IPS DF 4.7 (cell line): ENCODE measurements around the gene WIF1.

ENCODE experiments used
- DNase-seq: peaks from one replicate; pipeline ENCODE4 v3.0.0-alpha.2; 2013; ENCODE audit warnings: low spot score; ENCODE audit errors: extremely low read depth

The WIF1 gene

DNA sequence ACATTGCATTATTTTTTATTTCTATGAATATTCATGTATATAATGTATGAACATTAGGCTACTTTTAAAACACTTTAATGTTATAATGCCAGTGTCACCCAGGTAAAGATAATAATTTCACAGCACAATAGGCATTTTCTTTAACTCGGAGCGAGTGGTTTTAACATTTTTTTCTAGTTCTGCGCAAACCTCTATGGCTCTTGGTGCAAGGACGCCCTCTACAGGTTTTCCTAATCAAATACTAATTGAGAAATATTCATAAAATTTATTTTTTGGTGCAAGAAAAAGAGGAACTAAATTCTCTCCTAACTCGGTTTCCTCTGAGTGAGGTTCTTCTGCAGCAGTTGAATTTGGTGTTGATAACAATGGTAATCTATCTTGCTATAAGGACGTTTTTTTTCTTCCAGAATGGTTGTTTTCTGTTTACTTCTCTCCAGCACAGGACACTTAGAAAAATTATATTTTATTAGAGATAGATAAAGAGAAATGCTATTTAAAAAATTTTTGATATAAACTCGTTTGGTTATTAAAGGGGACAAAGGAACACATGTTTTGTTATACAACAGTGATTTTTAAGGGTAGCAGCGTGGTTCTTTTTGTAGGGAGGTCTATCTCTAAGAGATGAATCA, 2.4 kb upstream of the WIF1 start:
- no peak for DNase-seq

- DNase-seq, result no peak
Measured at GRCh38 chr12:65122703-65123102, 1.6 kb upstream of the WIF1 start.

GRCh38 chr12:65121956-65122469, 908 bp upstream of the WIF1 start:
- no peak for DNase-seq

DNA sequence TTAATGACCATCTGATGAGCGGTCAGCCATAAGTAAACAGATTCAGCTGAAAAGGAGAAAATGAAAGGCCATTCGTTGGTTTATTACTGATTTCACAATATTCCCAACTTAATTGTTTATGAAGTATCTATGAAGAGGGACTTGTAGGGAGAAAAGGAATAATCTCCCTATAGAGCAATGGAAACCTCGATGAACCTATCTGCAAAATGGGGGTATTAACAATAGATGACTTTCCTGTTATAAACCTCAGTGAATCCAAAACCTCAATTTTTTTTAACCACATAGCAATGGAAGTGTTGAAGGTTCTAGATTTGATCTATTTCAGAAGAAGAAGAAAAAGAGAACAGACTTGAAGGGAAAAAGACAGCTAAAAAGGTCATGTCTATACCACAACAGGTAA, 2.0 kb downstream of the WIF1 start:
- no peak for DNase-seq

GRCh38 chr12:65113621-65114035, 7.5 kb downstream of the WIF1 start:
- DNase-seq, result no peak

GRCh38 chr12:65106948-65107347, 14.2 kb downstream of the WIF1 start:
- no peak for DNase-seq

GRCh38 chr12:65100140-65100539, 21.0 kb downstream of the WIF1 start:
- DNase-seq, result no peak

DNA sequence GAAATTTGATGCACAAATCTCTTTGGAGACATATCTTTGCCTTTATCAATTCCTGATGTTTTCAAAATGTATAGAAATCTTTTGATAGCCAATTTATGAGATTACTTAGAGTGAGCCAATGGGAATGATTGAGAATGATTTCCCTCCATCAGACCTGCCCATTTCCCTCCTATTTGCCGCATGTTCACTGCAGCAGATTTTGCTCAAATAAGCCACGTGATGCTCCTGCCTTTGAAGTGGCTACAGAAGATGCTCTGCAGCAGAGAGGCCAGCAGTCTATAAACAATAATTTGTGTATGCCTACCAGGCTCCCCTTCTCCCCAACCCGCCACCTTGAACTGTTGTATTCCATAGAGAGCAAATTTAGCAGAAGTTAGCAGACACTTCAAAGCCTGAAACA, 21.9 kb downstream of the WIF1 start:
- DNase-seq, result no peak

- DNase-seq, result no peak
Measured at GRCh38 chr12:65098364-65098763, 22.7 kb downstream of the WIF1 start.

DNA sequence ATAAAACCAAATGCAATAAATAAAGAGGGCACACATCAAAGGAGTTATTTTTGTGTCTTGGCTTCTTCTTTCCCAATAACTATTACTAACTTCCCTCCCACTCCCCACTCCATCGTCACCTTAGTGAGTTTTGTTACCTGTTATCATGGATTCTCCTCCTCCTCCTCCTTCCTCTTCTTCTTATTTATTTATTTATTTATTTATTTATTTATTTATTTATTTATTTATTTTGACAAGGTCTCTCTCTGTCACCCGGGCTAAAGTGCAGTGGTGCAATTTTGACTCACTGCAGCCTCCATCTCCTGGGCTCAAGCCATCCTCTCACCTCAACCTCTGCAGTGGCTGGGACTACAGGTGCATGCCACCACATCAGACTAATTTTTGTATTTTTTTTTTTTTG, 26.4 kb downstream of the WIF1 start:
- DNase-seq, result no peak

DNA sequence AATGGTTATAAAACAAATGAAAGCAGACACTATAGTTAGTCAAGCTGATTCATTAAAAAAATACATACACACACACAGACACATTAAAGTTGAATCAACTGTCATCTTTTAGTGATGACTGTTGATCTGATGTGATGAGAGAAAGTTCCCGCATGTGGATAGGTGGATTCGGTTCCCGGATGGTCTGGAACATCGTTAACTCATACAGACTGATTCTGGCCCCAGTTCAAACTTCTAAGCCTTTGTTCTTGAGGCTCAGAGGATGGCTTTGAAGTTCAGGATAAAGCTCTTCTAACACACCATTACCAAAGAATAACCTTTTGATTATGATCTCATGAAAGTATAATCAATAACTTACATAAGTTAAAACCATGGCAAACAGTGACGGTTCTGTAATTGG, 27.5 kb downstream of the WIF1 start:
- no peak for DNase-seq

GRCh38 chr12:65090461-65090860, 30.6 kb downstream of the WIF1 start:
- no peak for DNase-seq

DNA sequence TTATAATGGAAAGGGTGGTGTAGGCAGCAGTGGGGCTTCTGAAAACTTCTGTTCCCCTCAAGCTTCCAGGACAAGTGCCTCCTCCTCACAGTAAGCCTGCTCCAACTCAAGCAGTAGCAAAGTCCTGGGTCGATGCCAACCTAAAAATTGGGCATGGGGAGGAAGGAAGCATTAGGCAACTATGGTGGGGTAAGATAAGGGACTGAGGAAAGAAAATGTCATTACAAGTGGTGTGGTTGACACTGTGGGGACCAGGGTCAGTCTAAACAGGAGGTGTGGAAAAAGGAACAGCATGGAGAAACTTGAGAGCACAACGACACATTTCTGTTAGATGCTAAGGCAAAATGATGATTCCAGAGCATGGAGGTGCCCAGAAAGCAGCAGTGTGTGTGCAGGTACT, 34.9 kb downstream of the WIF1 start:
- DNase-seq, result no peak

DNA sequence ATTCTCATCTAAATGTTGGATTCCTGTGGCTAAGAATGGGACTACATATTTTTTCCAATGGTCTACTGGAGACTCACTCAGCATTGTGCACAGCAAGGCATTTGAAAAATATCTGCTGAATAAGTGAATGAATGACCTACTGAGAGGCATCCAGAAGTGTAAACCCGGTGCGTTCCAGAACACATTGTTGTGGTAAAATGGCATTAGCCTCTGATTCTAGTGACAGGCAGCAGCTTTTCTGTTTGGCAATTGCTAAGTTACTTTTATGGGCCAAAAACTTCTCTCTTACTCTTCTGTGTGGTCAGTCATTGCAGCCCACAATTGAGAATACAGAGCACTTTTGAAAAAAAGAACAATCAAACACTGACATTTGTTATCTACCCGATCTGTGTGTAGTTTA, 36.5 kb downstream of the WIF1 start:
- no peak for DNase-seq

- DNase-seq, result no peak
Measured at GRCh38 chr12:65083581-65083980, 37.5 kb downstream of the WIF1 start.

GRCh38 chr12:65082406-65082805, 38.7 kb downstream of the WIF1 start:
- no peak for DNase-seq

- DNase-seq, result no peak
Measured at GRCh38 chr12:65081496-65081895, 39.6 kb downstream of the WIF1 start.

- no peak for DNase-seq
Measured at GRCh38 chr12:65074932-65075331, 46.2 kb downstream of the WIF1 start.

DNA sequence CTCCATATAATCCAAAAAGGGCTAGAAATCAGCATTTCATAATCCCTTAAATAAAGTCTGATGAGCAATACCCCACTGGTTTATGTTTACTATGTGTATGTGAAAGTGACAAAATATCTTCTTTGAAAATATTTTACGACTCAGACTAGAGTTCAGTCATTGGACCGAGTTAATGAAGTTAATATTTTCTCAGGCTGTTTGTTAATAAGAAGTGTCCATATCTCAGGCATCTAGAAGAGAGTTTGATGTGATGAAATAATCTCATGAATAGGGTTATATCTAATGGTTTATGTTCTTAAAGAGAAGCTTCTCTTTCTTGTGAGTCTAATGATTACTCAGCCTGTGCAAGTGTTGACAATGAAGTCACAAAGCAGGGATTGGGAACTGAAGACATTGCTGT, 51.8 kb downstream of the WIF1 start:
- no peak for DNase-seq

DNA sequence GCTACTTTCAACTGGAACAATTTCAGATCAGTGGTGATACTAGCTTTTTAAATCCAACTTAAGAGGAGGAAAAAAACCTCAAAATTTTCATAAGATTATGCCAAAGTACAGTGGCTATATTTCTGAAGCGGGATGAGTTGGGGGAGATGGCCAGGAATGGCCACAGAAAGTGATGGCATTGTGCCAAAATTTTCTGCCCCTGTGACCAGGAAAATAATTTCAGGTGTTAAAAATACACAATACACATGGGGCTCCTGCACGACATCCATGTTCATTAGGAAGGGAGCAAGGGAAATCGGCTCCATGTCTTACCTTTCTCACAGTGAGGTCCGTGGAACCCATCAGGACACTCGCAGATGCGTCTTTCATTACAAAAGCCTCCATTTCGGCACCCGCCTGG, 53.7 kb downstream of the WIF1 start:
- DNase-seq, result no peak

DNA sequence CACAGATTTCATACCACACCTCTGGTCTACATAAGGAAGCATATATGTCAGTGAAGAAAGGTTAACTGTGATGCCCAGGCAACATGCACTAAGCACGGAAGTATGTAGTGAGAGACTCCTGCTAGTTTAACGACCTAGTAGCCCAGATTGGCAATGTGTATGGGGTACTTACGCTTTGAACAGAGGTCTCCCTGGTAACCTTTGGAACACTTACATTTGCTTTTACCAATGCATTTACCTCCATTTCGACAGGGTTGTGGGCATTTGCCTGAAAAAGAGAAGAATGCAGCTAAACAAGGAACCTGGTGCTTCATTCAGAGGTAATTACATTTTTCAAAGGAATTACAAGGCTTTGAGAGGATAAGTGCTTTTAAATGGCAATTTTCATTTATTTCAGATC, 65.2 kb downstream of the WIF1 start:
- DNase-seq, result peak; percentile 58

- DNase-seq, result no peak
Measured at GRCh38 chr12:65051218-65051617, 69.9 kb downstream of the WIF1 start.

DNA sequence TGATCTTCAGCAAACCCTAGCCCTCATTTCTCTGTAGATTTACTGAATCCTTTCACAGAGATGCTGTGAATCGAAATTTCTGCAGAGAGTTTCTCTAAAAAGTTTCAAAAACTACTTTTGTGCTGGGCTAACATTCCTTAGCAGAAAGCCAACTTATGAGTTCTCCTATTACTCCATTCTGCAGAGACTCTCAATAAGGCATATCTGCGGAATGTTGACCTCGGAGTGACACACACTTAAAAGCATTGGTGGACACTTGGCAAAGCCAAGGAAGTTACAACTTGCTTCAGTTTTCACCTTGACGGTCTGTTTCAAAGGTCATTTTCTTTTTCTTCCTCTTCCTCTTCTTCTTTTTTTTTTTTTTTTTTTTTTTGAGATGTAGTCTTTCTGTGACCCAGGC, 75.8 kb downstream of the WIF1 start:
- no peak for DNase-seq

DNA sequence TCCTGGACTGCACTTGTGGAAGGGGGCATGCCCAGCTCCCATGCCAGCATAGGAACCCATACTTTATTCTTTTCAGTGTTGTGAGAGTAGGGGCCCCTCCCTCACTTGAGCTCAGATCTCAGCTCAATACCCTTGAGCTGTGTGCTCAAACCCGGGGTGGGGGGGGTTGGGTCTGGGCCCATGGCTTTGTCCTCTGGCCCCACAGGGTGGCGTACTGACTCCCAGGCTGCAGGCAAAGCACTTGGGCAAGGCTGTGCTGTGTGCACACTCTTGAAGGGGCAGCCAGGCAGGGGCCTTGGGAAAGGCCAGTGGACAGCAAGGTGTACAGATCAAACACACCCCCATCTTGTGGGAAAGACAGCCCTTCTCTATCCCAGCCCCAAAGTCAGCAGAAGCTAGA, 81.8 kb downstream of the WIF1 start:
- DNase-seq, result no peak
